Measurements from ENCODE around the gene PPIL6.

The PPIL6 gene

DNA sequence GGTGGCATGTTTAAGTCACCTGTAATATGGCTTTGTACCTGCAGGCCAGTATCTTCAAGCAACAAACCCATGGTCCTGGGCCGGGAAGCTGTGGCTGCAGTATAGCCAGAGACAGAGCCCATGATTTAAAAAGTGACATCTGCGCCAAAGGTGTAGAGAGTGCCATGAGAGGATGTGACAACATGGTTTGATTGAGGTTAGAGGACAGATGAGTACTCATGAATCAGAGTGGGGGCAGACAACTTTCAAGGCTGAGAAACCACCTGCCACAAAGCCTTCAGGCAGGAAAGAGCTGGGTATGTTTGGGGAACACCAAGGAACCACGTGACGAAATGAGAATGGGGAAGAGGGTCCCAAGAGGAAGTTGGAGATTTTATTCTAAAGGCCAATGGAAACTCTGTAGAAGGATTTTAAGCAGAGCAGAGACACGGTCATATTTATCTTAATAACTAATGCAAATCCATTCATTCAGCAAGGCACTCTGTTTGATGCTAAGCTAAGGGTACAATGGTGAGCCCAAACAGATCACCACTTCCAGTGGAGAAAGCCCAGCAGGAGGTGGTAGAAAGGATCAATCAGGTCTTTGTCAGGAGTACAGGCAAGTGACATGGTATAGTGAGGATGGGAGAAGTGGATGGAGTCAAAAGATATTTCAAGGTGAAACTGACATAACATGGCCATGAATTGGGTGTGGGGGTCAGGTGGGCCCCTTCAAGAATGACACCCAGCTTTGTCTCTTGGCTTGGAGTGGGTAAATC is 18.5 kb upstream of the PPIL6 start:
- Histone ChIP-seq H3K36me3 (ENCODE audit: control insufficient read depth, low read length) (peaks cover 43% of the 10 kb centered on the region), H3K4me3 (ENCODE audit: low read length) (no peak overlapping the region), H3K4me1 (ENCODE audit: control insufficient read depth, low read length) (peaks cover 58% of the 10 kb centered on the region), H3K27me3 (ENCODE audit: control insufficient read depth, low read length) (no peaks in the 10 kb centered on the region), H3K79me2 (ENCODE audit: control insufficient read depth, low read length) (peaks cover 18% of the 10 kb centered on the region), H3K9me2 (replicated peaks; ENCODE audit: control insufficient read depth, low read length) (no peaks in the 10 kb centered on the region), H3F3A (ENCODE audit: control insufficient read depth, insufficient read depth) (peaks cover 45% of the 10 kb centered on the region), H3K9me3 (ENCODE audit: control insufficient read depth, insufficient read depth, low read length) (no peaks in the 10 kb centered on the region), H4K20me1 (ENCODE audit: control insufficient read depth, insufficient read depth, low read depth, low read length) (no peaks in the 10 kb centered on the region), H3K27ac (ENCODE audit: low read depth, low read length) (no peak overlapping the region), H3K4me2 (ENCODE audit: low read length) (peak overlapping the region; percentile 34)
- TF ChIP-seq, protein P1, sequence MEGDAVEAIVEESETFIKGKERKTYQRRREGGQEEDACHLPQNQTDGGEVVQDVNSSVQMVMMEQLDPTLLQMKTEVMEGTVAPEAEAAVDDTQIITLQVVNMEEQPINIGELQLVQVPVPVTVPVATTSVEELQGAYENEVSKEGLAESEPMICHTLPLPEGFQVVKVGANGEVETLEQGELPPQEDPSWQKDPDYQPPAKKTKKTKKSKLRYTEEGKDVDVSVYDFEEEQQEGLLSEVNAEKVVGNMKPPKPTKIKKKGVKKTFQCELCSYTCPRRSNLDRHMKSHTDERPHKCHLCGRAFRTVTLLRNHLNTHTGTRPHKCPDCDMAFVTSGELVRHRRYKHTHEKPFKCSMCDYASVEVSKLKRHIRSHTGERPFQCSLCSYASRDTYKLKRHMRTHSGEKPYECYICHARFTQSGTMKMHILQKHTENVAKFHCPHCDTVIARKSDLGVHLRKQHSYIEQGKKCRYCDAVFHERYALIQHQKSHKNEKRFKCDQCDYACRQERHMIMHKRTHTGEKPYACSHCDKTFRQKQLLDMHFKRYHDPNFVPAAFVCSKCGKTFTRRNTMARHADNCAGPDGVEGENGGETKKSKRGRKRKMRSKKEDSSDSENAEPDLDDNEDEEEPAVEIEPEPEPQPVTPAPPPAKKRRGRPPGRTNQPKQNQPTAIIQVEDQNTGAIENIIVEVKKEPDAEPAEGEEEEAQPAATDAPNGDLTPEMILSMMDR (IDR thresholded peaks at IDR 0.05; ENCODE audit: low read depth, low read length, poor library complexity, severe bottlenecking) = no peak
- no peak for TF ChIP-seq EZH2phosphoT487 (IDR thresholded peaks at IDR 0.05; ENCODE audit: borderline replicate concordance, low read length)

DNA sequence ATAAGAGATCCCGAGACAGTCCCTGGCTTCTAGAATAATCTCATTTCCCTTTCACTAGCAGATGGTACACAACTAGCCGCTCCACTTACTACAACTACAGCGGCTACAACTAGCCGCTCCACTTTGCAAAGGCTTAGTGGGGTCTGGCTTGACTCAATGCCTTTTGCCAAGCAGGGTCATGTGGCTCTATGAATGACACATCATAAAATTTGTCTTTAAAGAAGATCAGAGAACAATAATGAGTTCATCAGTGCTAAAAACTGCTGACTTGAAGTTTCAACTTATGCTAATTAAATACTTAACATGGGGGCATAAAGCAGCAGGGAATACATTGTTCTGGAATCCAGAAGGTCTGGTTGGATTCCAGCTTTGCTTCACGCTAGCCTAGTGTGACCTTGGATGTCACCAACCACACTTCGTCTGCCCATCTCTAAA is 17.2 kb upstream of the PPIL6 start:
- H3K4me2 ChIP-seq (ENCODE audit: low read length) = peak overlapping the region; percentile 79
- H3K27me3 ChIP-seq (ENCODE audit: control insufficient read depth, low read length) = no peaks in the 10 kb centered on the region
- H3F3A ChIP-seq (ENCODE audit: control insufficient read depth, insufficient read depth) = peaks cover 43% of the 10 kb centered on the region
- no peaks in the 10 kb centered on the region for H4K20me1 ChIP-seq (ENCODE audit: control insufficient read depth, insufficient read depth, low read depth, low read length)
- H3K36me3 ChIP-seq (ENCODE audit: control insufficient read depth, low read length) = peaks cover 40% of the 10 kb centered on the region
- H3K4me3 ChIP-seq (ENCODE audit: low read length) = peak overlapping the region; percentile 78
- peaks cover 72% of the 10 kb centered on the region for H3K4me1 ChIP-seq (ENCODE audit: control insufficient read depth, low read length)
- TF ChIP-seq, protein P1 (IDR thresholded peaks at IDR 0.05; ENCODE audit: low read depth, low read length, poor library complexity, severe bottlenecking) = no peak
- TF ChIP-seq EZH2phosphoT487 (IDR thresholded peaks at IDR 0.05; ENCODE audit: borderline replicate concordance, low read length) = no peak
- no peak overlapping the region for H3K27ac ChIP-seq (ENCODE audit: low read depth, low read length)
- no peaks in the 10 kb centered on the region for H3K9me3 ChIP-seq (ENCODE audit: control insufficient read depth, insufficient read depth, low read length)
- H3K79me2 ChIP-seq (ENCODE audit: control insufficient read depth, low read length) = peaks cover 25% of the 10 kb centered on the region
- H3K9me2 ChIP-seq (replicated peaks; ENCODE audit: control insufficient read depth, low read length) = no peaks in the 10 kb centered on the region

DNA sequence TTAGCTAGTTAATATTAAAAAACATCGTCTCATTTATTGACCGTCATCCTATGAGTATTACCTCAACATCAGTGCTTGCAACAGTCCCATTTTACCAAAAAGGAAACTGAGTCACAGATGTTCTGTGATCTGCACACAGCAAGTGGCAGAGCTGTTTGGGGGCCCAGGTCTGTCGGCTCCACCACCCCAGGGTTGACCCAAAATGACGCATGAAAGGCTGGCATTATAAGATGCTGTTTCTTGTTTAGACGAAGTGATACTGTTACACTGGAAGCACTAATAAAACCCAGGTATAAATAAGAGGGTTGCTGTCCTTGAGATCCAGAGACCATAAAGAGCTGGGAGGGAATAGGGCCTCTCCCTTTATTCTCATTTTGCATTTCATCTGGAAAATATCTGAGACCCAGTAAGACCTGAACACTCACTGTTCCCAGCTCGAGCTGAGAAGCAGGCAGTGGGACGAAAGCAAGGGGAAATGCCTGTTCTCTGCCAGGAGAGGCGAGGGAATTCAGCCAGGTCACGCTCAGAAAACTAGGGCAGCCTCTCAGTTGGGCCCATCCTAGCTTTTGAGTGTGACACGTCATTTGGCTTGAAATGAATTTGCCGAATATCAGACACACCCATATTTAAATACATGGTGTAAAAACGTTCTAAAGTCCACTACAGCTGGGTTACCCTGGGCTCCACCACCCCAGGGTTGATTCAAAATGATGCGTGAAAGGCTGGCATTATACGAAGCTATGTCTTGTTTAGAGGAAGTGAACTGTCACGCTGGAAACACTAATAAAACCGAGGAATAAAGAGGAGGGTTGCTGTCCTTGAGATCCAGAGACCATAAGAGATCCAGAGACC is 16.5 kb upstream of the PPIL6 start:
- peaks cover 77% of the 10 kb centered on the region for H3K4me1 ChIP-seq (ENCODE audit: control insufficient read depth, low read length)
- no peaks in the 10 kb centered on the region for H3K27me3 ChIP-seq (ENCODE audit: control insufficient read depth, low read length)
- no peaks in the 10 kb centered on the region for H3K9me3 ChIP-seq (ENCODE audit: control insufficient read depth, insufficient read depth, low read length)
- no peaks in the 10 kb centered on the region for H3K9me2 ChIP-seq (replicated peaks; ENCODE audit: control insufficient read depth, low read length)
- H3K27ac ChIP-seq (ENCODE audit: low read depth, low read length) = peak overlapping the region; percentile 100
- H3F3A ChIP-seq (ENCODE audit: control insufficient read depth, insufficient read depth) = peaks cover 41% of the 10 kb centered on the region
- H4K20me1 ChIP-seq (ENCODE audit: control insufficient read depth, insufficient read depth, low read depth, low read length) = no peaks in the 10 kb centered on the region
- peak overlapping the region; percentile 78 for H3K4me3 ChIP-seq (ENCODE audit: low read length)
- peaks cover 40% of the 10 kb centered on the region for H3K36me3 ChIP-seq (ENCODE audit: control insufficient read depth, low read length)
- H3K79me2 ChIP-seq (ENCODE audit: control insufficient read depth, low read length) = peaks cover 23% of the 10 kb centered on the region
- peak overlapping the region; percentile 79 for H3K4me2 ChIP-seq (ENCODE audit: low read length)
- TF ChIP-seq EZH2phosphoT487 (IDR thresholded peaks at IDR 0.05; ENCODE audit: borderline replicate concordance, low read length) = no peak
- TF ChIP-seq, protein P1 (IDR thresholded peaks at IDR 0.05; ENCODE audit: low read depth, low read length, poor library complexity, severe bottlenecking) = no peak

All from DOHH2 (cell line).